ENCODE measurements around the gene TNP2. TPM values are rescaled to one million over a fixed set of nuclear protein-coding genes. Genes with fewer than 3 reads are reported as not detected.

The TNP2 gene
- total and polyA plus RNA-seq, 2 experiments from 2014 or later: not detected

DNA sequence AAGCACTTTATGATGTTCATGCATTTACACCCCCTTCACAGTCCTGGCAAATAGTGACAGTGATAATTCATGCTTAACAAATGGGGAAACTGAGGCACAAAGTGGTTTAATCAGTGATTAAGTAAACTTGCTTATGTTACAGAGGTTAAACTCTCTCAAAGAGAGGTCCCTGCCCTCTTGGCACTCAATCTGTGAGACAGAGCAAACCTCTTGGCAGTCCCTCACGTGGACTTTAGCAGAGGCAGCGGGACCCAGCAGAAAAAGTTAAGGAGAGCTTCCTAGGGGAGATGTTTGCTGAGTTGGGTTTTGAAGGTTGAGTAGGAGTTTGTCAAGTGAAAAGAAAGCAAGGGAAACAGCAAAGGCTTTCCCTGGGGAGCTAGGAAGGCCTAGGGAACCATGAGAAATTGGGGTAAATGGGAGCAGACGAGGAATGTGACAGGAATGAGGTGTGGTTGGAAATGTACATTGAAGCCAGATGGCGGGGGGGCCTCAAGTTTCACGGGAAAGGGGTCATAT is 23.8 kb downstream of the TNP2 start:
- H3K27ac Mint-ChIP-seq: no peak overlapping the region
- no peak overlapping the region for H3K4me2 ChIP-seq
- H3K9me3 Mint-ChIP-seq: no peaks in the 10 kb centered on the region

DNA sequence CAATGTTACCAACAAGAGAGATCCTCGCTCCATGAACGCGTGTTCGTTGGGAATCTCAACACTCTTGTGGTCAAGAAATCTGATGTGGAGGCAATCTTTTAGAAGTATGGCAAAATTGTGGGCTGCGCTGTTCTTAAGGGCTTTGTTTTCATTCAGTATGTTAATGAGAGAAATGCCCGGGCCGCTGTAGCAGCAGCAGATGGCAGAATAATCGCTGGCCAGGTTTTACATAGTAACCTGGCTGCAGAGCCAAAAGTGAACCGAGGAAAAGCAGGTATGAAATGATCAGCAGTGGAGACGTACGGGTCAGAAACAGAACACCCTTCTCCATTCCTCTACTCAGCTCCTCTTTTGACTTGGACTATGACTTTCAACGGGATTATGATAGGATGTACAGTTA is 26.5 kb downstream of the TNP2 start:
- Mint-ChIP-seq H3K27me3 (ENCODE audit: insufficient read depth, low read depth, poor library complexity) (peaks cover 7% of the 10 kb centered on the region), H3K4me3 (no peak overlapping the region), H3K4me1 (peaks cover 3% of the 10 kb centered on the region; the same call in 1 of the 3 replicates), H3K36me3 (ENCODE audit: low read depth) (no peaks in the 10 kb centered on the region), H3K9me3 (no peaks in the 10 kb centered on the region), H3K27ac (no peak overlapping the region)
- Histone ChIP-seq H3K27me3 (ENCODE audit: insufficient read depth) (no peaks in the 10 kb centered on the region), H3K79me2 (replicated peaks; ENCODE audit: insufficient read depth) (no peaks in the 10 kb centered on the region), H3F3A (replicated peaks; ENCODE audit: low read depth) (no peaks in the 10 kb centered on the region), H3K4me1 (ENCODE audit: insufficient read depth) (no peaks in the 10 kb centered on the region; the same call in 1 of the 2 replicates), H3K27ac (ENCODE audit: low read depth) (no peak overlapping the region), H4K20me1 (replicated peaks; ENCODE audit: insufficient read depth) (no peaks in the 10 kb centered on the region), H3K36me3 (ENCODE audit: insufficient read depth) (no peaks in the 10 kb centered on the region), H3K4me2 (no peak overlapping the region), H2AFZ (no peak overlapping the region), H3K9me2 (ENCODE audit: insufficient read depth) (no peaks in the 10 kb centered on the region), H3K4me3 (no peak overlapping the region)
- DNase-seq (ENCODE audit: low spot score): no peak
- ATAC-seq: no peak
- TF ChIP-seq ZNF331 (CRISPR knock-in tag; IDR thresholded peaks at IDR 0.05; ENCODE audit: low read depth): no peak
- TF ChIP-seq CREB1 (CRISPR knock-in tag; IDR thresholded peaks at IDR 0.05; ENCODE audit: low read depth): no peak
- no peak for TF ChIP-seq POLR2AphosphoS5 (IDR thresholded peaks at IDR 0.05; ENCODE audit: low read depth)
- TF ChIP-seq, protein P1, sequence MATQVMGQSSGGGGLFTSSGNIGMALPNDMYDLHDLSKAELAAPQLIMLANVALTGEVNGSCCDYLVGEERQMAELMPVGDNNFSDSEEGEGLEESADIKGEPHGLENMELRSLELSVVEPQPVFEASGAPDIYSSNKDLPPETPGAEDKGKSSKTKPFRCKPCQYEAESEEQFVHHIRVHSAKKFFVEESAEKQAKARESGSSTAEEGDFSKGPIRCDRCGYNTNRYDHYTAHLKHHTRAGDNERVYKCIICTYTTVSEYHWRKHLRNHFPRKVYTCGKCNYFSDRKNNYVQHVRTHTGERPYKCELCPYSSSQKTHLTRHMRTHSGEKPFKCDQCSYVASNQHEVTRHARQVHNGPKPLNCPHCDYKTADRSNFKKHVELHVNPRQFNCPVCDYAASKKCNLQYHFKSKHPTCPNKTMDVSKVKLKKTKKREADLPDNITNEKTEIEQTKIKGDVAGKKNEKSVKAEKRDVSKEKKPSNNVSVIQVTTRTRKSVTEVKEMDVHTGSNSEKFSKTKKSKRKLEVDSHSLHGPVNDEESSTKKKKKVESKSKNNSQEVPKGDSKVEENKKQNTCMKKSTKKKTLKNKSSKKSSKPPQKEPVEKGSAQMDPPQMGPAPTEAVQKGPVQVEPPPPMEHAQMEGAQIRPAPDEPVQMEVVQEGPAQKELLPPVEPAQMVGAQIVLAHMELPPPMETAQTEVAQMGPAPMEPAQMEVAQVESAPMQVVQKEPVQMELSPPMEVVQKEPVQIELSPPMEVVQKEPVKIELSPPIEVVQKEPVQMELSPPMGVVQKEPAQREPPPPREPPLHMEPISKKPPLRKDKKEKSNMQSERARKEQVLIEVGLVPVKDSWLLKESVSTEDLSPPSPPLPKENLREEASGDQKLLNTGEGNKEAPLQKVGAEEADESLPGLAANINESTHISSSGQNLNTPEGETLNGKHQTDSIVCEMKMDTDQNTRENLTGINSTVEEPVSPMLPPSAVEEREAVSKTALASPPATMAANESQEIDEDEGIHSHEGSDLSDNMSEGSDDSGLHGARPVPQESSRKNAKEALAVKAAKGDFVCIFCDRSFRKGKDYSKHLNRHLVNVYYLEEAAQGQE (IDR thresholded peaks at IDR 0.05; ENCODE audit: unreplicated experiment): no peak

More for the DNA sequence above, 23.8 kb downstream of the TNP2 start:
- H2AFZ ChIP-seq: no peak overlapping the region
- no peaks in the 10 kb centered on the region for H3K27me3 ChIP-seq (ENCODE audit: insufficient read depth)
- H4K20me1 ChIP-seq (replicated peaks; ENCODE audit: insufficient read depth): no peaks in the 10 kb centered on the region
- Mint-ChIP-seq H3K4me3 (no peak overlapping the region), H3K36me3 (ENCODE audit: low read depth) (no peaks in the 10 kb centered on the region; the same call in 2 of the 3 replicates), H3K27me3 (ENCODE audit: insufficient read depth, low read depth, poor library complexity) (peaks cover 10% of the 10 kb centered on the region), H3K4me1 (peaks cover 5% of the 10 kb centered on the region; the same call in 2 of the 3 replicates)
- ATAC-seq: no peak
- DNase-seq (ENCODE audit: low spot score): no peak
- H3K4me3 ChIP-seq: no peak overlapping the region
- H3K36me3 ChIP-seq (ENCODE audit: insufficient read depth): no peaks in the 10 kb centered on the region
- TF ChIP-seq, protein P1 (IDR thresholded peaks at IDR 0.05; ENCODE audit: unreplicated experiment): no peak
- TF ChIP-seq JUNB (IDR thresholded peaks at IDR 0.05; ENCODE audit: unreplicated experiment) (no peak), CREB1 (CRISPR knock-in tag; IDR thresholded peaks at IDR 0.05; ENCODE audit: low read depth) (no peak), EZH2phosphoT487 (IDR thresholded peaks at IDR 0.05; ENCODE audit: unreplicated experiment) (no peak), POLR2AphosphoS5 (IDR thresholded peaks at IDR 0.05; ENCODE audit: low read depth) (no peak), ZNF331 (CRISPR knock-in tag; IDR thresholded peaks at IDR 0.05; ENCODE audit: low read depth) (no peak), EZH2 (IDR thresholded peaks at IDR 0.05; ENCODE audit: low read depth, unreplicated experiment) (no peak), STAT1 (IDR thresholded peaks at IDR 0.05; ENCODE audit: unreplicated experiment) (no peak)
- H3K79me2 ChIP-seq (replicated peaks; ENCODE audit: insufficient read depth): no peaks in the 10 kb centered on the region
- H3K4me1 ChIP-seq (ENCODE audit: insufficient read depth): no peaks in the 10 kb centered on the region; the same call in 1 of the 2 replicates
- H3F3A ChIP-seq (replicated peaks; ENCODE audit: low read depth): peaks cover 10% of the 10 kb centered on the region; the same call in 1 of the 2 replicates
- H3K27ac ChIP-seq (ENCODE audit: low read depth): no peak overlapping the region
- H3K9me2 ChIP-seq (ENCODE audit: insufficient read depth): no peaks in the 10 kb centered on the region
